Amniotic epithelial cell (primary cell): Measurements from ENCODE around the gene PRTG.
"Not testable (repeated sequence)": the region's sequence is repeated elsewhere in the genome, so short reads cannot be mapped to it uniquely, and the experiment has no call there.

Experiments
- DNase-seq: peaks from one replicate; pipeline ENCODE4 v3.0.0-alpha.2; 2010; ENCODE audit warnings: low read depth

The PRTG gene

DNA sequence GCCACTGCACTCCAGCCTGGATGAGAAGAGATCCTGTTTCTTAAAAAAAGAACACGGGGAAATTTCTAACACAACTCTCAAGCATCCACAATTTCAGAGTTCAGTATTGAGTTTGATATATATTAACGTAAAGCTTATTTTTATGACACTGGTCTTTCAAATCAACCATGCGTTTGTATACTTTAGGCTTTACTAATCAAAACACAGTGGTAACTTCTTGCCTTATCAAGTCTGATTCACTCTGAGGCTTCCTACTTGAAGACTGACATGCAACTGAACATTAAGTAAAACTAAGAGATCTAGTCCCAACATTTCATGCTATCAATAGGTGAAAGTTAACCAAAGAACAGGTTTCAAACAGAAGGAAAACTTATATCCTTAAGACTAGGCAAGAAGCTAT is 46.7 kb downstream of the PRTG start:
- peak; percentile 48 for DNase-seq

DNA sequence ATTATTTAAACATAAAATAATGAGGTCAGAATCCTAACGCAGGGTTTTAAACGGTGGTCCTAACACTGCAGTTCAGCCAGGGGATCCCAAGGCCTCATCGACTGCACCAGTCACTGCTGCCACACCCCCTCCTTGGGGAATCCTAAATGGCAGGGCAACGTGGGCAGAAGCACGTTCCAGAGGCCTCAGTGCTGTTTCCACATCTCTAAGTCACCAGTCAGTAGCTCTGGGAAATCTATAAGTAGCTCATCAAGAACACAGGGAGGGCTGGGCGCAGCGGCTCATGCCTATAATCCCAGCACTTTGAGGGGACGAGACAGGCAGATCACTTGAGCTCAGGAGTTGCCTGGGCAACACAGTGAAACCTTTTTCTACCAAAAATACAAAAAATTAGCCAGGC is 47.5 kb downstream of the PRTG start:
- DNase-seq, result peak; percentile 17

- peak; percentile 45 for DNase-seq
Observed at GRCh38 chr15:55694652-55695150, 48.3 kb downstream of the PRTG start.

GRCh38 chr15:55693116-55693515 is 49.8 kb downstream of the PRTG start:
- not testable (repeated sequence) for DNase-seq

DNA sequence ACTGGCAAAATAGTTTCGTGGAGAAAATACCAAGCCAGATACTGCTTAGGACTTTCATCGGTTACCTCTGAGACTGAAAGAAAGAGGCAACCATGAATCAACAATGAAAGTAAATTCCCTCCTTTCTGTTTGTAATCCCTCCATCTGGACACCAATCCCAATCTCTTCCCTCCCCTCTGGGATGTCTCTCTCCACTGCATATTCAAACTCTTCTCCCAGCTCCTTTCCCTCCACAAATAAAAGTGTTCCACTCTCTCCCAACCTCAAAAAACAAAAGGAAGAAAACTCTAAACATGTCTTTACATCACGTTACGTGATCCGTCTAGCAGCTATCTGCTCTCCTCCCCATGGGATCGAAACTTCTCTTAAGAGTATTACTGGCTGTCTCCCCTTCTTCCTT is 55.2 kb downstream of the PRTG start:
- DNase-seq, result no peak

DNA sequence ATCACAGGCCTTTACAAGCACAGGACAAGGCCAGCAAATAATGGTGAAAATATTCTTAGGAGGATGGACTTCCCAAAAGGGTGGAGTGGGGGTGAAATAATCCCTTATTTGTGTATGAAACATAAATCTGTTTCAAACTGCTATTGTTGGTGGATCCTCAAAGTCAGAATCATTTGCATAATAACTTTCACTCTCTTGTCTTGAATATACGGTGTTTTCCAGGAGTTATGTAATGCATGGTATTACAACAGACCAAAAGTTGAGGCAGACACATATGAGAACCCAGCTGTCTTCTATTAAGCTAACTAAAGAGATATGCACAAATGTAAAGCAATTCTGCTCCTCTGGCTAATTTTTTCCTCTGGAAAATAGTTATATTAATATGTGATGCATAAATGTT is 57.7 kb downstream of the PRTG start:
- peak; percentile 66 for DNase-seq

DNA sequence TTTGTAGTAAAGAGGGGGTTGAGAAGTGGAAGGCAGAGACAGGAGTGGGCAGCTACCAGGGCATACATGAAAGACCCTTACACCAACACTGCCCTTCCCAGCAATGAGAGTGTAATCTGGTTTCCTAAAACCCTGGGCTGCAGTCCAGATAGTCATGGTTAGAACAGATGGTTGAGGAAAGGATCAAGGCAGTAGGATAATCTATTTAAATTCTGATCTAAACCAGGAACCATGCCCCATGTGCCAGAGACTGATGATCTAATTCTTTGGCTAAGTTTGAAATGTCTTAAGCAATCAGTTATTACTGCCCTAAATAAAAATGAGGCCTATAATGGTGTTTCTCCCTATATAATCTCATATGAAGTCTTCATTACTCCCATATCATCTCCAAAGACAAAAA is 59.6 kb downstream of the PRTG start:
- peak; percentile 78 for DNase-seq

GRCh38 chr15:55681631-55682030 is 61.3 kb downstream of the PRTG start:
- DNase-seq, result no peak

DNA sequence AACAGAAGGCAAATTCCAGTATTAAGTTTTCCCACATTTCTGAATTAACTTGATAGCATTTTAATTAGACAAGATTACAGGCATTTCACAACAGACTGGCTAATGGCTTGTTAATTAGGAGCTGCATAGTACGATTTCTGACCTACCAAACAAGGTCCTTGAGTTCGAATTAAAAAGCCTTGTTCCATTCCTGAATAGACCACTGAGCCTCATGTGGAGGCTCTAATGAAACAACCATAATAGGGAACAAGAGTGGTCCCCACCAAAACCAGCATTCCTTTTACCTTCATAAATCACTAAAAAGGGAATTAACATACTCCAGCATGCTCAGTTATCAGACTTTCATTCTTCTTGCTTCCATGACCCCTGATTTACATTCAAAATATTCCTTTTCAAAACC is 66.4 kb downstream of the PRTG start:
- DNase-seq, result no peak

DNA sequence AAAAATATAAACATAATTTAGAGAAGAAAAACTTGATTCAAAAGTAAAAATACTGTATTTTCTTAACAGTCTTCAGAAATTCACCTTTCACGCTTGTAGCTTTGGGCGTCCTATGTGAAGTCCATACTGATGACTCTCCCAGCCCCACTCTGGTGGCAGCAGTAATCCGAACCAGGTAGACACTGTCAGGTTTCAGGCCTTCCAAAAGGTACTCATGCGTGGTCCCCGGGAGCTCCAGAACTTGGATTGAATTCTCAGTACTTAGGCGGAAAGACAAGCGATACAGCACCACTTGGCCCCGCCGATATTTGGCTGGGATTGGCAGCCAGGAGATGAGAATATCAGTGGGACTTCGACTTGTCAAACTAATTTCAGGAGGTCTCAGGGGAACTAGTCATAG is 69.7 kb downstream of the PRTG start:
- no peak for DNase-seq

GRCh38 chr15:55669270-55669669 is 73.7 kb downstream of the PRTG start:
- DNase-seq, result no peak

GRCh38 chr15:55665605-55666227 is 77.2 kb downstream of the PRTG start:
- DNase-seq, result no peak

- DNase-seq, result peak; percentile 75
Observed at GRCh38 chr15:55661428-55661827, 81.5 kb downstream of the PRTG start.

DNA sequence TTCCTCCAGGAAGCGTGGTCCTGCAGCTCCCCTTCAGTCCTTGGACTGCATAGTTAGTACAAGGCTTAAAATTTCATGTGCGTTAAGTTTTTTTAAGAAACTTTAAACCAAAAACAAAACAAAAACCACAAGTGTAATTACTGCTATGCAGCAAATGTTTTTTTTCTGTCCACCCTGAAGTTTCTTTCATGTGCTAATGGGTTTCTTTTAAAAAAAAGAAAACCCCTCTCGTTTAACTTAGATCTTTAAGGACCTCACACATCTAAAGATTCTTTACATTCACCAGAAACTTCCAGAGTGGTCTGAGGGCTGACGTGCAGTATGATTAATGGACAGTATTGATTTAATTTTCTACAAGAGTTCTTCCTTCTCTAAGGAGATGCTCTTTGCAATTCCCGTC is 82.8 kb downstream of the PRTG start:
- DNase-seq, result no peak

DNA sequence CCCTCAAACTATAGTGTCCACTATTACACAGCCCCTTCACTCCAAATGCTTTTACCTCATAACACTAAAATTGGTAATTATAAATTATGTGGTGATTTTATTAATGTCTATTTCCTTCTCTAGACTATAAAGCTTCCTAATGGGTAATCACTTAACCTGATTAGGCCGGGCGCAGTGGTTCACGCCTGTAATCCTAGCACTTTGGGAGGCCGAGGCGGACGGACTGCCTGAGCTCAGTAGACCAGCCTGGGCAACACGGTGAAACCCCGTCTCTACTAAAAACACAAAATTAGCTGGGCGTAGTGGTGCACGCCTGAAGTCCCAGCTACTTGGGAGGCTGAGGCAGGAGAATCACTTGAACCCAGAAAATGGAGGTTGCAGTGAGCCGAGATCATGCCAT is 83.5 kb downstream of the PRTG start:
- no peak for DNase-seq

DNA sequence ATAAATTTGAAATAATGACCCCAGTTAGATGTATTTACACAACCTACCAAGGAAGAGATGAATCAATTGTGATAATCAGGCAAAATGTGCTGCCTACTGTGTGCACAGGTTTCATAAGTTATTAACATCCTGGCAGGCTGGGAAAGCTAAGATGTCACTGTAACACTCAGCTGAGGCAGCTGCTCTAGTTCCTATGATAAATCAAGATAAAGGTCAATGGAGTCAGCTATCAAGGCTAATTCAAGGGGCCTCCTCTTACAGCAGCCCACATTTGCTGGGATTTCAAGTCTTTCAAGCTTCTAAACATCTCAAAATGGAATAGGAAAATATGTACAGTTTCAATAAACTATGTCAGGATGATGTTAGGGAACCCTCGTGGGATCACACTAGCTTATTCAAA is 84.1 kb downstream of the PRTG start:
- no peak for DNase-seq

GRCh38 chr15:55654561-55655031 is 88.4 kb downstream of the PRTG start:
- peak; percentile 79 for DNase-seq

- no peak for DNase-seq
Observed at GRCh38 chr15:55652909-55653495, 90.0 kb downstream of the PRTG start.

GRCh38 chr15:55652359-55652758 is 90.6 kb downstream of the PRTG start:
- no peak for DNase-seq

GRCh38 chr15:55649058-55649423 is 93.9 kb downstream of the PRTG start:
- DNase-seq, result peak; percentile 45

DNA sequence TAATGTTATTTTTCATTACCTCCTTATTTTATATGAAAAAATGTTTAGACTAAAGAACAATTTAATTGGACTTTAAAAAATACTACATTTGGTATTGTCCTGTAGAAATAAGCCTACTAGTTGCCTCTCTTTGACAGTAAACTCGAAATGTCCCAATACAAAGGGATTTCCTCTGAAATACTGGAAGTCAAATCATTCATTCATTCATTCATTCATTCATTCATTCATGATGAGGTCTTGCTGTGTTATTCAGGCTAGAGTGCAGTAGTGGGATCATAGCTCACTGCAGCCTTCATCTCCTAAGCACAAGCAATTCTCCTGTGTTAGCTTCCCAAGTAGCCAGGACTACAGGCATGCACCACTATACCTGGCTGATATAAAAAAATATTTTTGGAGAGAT is 104.2 kb downstream of the PRTG start:
- DNase-seq, result no peak

DNA sequence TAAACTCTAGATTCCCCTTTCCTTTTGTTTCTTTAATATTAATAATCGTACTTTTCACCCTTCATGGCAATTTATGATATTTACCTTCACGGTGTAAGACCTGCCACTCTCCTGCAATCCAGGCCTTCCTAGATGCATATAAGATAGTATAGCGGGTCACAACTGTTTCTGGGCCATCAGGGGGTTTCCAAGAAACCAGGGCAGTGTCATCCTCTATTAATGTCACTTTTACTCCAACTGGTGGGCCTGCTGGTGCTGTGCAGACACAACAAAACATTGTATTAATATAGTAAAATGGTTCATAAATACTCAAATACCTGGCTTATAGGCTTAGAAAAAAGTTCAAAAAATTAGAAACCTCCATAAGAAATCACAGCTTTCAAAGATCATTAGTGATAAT is 105.9 kb downstream of the PRTG start:
- DNase-seq, result no peak

DNA sequence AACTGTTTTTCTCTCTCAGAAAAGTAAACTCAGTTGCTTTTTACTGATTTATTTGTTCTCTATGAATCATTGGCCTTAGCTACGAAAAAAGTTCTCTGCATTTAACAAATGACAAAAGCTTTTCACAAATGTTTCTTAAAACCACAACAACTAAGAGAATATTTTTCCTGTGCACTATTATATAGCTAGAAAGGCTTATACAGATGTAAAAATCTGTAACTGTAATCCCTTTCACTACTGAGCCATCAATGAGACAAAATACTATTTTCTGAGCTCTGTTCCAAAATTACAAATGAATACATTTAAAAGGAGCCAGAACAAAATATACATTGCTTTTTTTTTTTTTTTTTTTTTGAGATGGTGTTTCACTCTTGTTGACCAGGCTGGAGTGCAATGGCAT is 109.2 kb downstream of the PRTG start:
- DNase-seq, result no peak

DNA sequence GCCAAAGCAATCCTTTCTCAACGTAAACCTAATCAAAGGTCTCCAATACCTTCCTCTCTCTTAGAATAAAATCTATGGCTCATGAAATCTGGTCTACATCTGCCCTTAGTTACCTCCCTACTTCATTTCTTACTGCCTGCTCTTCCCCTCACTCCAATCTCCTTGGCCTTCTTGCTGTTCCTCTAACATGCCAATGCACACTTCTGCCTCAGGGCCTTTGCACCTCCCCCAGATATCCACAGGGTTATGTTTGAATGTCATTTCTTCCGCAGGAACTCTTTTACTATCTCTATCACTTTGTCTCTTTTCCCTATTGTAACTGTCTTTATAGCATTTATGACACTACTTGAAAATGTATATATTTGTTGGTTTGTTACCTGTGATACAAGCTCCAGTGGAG is 110.5 kb downstream of the PRTG start:
- no peak for DNase-seq
